NT2/D1 (cell line): Measurements from ENCODE around the gene PHF3.

Experiments
- SUZ12 ChIP-seq: IDR thresholded peaks from 2 replicates; pipeline ENCODE4 v1.6.1; 2011; ENCODE audit not compliant: insufficient read length, insufficient read depth; ENCODE audit errors: extremely low read depth
- YY1 ChIP-seq: IDR thresholded peaks from 2 replicates; pipeline ENCODE4 v1.6.1; 2011; ENCODE audit not compliant: insufficient read length, insufficient read depth
- ZNF274 ChIP-seq: IDR thresholded peaks from 2 replicates; pipeline ENCODE4 v1.6.1; 2011; ENCODE audit warnings: mild to moderate bottlenecking, low read depth, low read length

- no peak for TF ChIP-seq YY1
- no peak for TF ChIP-seq SUZ12
- TF ChIP-seq ZNF274: no peak
These were observed 17.4 kb downstream of the PHF3 start for GRCh38 chr6:63652980-63653379.
